Testis (tissue), 3 donors: ENCODE results near the gene LENEP. TPM values are rescaled to one million over a fixed set of nuclear protein-coding genes. Genes with fewer than 3 reads are reported as not detected.

Experiments used
- DNase-seq: peaks from one replicate; pipeline ENCODE4 v3.0.0-alpha.2; 2019
- H3K27ac ChIP-seq, 2 donors: fragments of 200-600 bp; sonication (generic); one replicate each; pipeline ENCODE4 v1.5.1; 2019
- H3K27me3 ChIP-seq: fragments of 200-600 bp; sonication (generic); one replicate; pipeline ENCODE4 v1.5.1; 2019
- H3K36me3 ChIP-seq: fragments of 200-600 bp; sonication (generic); one replicate; pipeline ENCODE4 v1.5.1; 2017; ENCODE audit warnings: low read depth; ENCODE audit errors: missing control alignments
- H3K4me1 ChIP-seq: fragments of 200-600 bp; sonication (generic); one replicate; pipeline ENCODE4 v1.5.1; 2019
- H3K4me3 ChIP-seq, 2 donors: fragments of 200-600 bp; sonication (generic); one replicate each; pipeline ENCODE4 v1.5.1; 2017 to 2019
- H3K9me3 ChIP-seq: fragments of 200-600 bp; sonication (generic); one replicate; pipeline ENCODE4 v1.5.1; 2017
- POLR2A ChIP-seq: fragments of 450-650 bp; IDR thresholded peaks from one replicate; pipeline ENCODE4 v1.6.1; 2017; ENCODE audit warnings: antibody characterized with exemption, mild to moderate bottlenecking, moderate library complexity
- WGBS, 2 donors: methylation state at CpG; one replicate each; pipeline ENCODE4 v1.1.5; 2018; 5-methylcytosine and 5-hydroxymethylcytosine counted together
- intact Hi-C: fragments of 100-400 bp; cut with DNase I; formaldehyde crosslinking; loops from one replicate; pipeline ENCODE4 v1.15.1; 2023; ENCODE audit warnings: low total_unique reads
- polyA plus RNA-seq: library from polyadenylated mRNA; stranded (reverse); fragments of 350-450 nt; fragmentation: Illumina TruSeq; extraction: RNeasy Lipid Tissue Mini Kit (QIAGEN cat#74804); gene quantifications from one replicate; pipeline ENCODE4 v1.2.3, GENCODE V29; 2014; ENCODE audit warnings: low read depth, low replicate concordance; ENCODE audit not compliant: insufficient read depth
- total RNA-seq, 2 donors: library from RNA; depleted of rRNA; stranded (reverse); fragments of >200 nt; gene quantifications; one replicate each; pipeline ENCODE4 v1.2.3, GENCODE V29; 2016
- TF ChIP-seq, protein P1 (sequence below), 3 experiments: fragments of 450-650 bp in 2 of 3; fragments of 200-600 bp in 1 of 3; sonication (generic) in 1 of 3; IDR thresholded peaks; one replicate each; pipeline ENCODE4 v1.5.1; 2016 to 2019; ENCODE audit warnings: antibody characterized with exemption in 3 of 3, mild to moderate bottlenecking in 2 of 3, moderate library complexity in 1 of 3

LENEP gene
- total and polyA plus RNA-seq, 3 donors from 2014 or later: 1.1 TPM; not detected in 2

DNA sequence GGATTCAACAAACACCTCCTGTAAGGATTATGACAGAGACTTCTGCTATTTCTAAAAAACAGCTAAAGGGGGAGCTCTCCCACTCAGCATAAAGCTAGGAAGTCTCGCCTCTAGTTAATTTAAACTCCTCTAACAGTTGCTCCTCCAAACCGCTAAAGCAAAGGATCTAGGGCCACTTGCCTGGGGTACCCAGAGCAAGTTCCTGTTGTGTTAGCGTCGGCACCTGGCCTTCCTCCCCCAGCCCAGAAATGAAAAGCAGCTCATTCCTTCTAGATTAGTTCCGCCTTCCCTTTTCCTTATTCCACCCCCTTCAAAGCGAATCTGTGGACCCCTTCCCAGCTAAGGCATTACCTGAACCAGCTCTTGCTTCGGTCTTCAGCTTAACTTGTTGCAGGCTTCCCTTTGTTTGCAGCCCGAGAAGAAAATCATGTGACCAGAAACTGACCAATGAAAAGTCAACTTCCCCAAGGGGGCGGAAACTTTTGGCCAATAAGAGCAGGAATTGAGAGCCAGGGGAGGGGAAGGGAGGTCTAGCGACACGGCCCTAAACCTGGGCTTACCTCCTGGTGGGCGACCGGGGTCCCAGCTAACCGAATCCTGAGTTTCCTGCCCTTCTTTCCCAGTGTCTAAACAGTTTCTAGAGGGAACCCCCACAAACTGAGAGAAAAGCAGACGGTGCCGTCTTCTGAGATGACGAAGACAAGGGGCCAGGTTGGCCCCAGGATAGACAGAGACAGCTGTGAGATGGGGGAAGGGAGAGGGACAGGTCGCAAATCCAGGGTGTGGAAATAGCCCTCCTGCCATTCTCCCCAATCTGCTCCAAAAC lies 37.5 kb upstream of the LENEP start, which contains the start of gene PBXIP1:
TSS of gene PBXIP1 (minus strand) at position 382 of the 826 bp plus-strand sequence. CDS start 2,378 bp downstream, outside the sequence.
- WGBS, 2 donors: 0% methylated on average over 18 of the region's 18 CpGs
- H3K4me1 ChIP-seq: peaks cover 53% of the 10 kb centered on the region
- no peak for TF ChIP-seq POLR2A
- TF ChIP-seq, protein P1, sequence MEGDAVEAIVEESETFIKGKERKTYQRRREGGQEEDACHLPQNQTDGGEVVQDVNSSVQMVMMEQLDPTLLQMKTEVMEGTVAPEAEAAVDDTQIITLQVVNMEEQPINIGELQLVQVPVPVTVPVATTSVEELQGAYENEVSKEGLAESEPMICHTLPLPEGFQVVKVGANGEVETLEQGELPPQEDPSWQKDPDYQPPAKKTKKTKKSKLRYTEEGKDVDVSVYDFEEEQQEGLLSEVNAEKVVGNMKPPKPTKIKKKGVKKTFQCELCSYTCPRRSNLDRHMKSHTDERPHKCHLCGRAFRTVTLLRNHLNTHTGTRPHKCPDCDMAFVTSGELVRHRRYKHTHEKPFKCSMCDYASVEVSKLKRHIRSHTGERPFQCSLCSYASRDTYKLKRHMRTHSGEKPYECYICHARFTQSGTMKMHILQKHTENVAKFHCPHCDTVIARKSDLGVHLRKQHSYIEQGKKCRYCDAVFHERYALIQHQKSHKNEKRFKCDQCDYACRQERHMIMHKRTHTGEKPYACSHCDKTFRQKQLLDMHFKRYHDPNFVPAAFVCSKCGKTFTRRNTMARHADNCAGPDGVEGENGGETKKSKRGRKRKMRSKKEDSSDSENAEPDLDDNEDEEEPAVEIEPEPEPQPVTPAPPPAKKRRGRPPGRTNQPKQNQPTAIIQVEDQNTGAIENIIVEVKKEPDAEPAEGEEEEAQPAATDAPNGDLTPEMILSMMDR (IDR thresholded peaks at IDR 0.05): peak in 1 of 3 experiments; percentile 11
- intact Hi-C loops: no loop called here
- H3K36me3 ChIP-seq: no peaks in the 10 kb centered on the region
- no peaks in the 10 kb centered on the region for H3K9me3 ChIP-seq
- peak; percentile 91 for DNase-seq
- H3K27me3 ChIP-seq: no peaks in the 10 kb centered on the region
- H3K27ac ChIP-seq: peak within 1 kb of the TSS; percentile 56 to 77
- peak within 1 kb of the TSS; percentile 60 to 64 for H3K4me3 ChIP-seq

DNA sequence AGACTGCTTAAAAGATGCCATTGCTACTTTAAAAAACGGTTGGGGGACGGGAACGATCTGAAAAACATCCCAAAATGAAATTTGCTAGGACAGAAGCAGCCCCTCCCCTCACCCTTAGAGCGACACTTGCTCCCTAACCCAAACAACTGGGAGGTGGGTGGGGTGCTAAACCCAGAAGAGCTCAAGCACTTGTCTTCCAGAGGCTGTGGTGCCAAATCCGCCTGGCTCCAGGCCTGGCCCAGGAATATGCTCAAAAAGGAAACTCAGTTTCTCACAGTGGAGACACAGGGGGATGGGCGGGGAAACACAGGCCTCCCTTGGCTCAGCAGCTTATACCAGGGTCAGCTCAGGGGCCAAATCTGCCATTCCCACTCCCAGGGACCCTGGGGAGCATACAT lies 36.8 kb upstream of the LENEP start:
- H3K4me1 ChIP-seq: peaks cover 54% of the 10 kb centered on the region
- H3K27me3 ChIP-seq: no peaks in the 10 kb centered on the region
- peak; percentile 64 for DNase-seq
- H3K36me3 ChIP-seq: no peaks in the 10 kb centered on the region
- WGBS, 2 donors: 8 to 10% methylated on average over 6 of the region's 6 CpGs
- H3K27ac ChIP-seq: peak overlapping the region; percentile 56 to 77
- intact Hi-C loops: no loop called here
- no peaks in the 10 kb centered on the region for H3K9me3 ChIP-seq
- H3K4me3 ChIP-seq: peak overlapping the region; percentile 60 to 64
- no peak for TF ChIP-seq POLR2A
- TF ChIP-seq, protein P1 (IDR thresholded peaks at IDR 0.05): no peak

DNA sequence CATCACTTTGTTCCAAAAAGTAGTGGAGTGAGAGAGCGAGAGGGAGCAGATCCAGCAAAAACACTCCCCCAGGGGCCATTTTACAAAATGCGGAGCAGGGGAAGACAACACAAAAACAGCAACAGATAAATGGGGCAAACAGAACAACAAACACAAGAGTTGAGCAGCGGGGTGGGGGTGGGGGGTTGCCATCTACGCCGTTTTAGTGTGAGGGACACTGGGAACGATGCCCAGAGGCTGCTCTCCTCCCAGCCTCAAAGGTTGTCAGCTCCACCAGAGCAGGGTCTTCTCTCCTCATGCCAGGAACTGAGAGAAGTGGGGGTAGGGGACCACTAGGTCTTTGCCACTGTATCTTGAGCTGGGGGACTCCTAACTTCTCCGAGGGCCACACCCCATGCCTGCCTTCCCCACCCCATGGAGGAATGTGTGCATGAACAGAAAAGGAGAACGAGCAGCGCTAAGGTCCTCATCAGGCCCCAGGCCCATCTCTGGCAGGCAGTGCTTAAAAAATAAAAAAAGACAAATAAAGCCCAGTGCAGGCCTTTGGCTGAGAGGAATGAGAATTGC lies 36.2 kb upstream of the LENEP start:
- intact Hi-C loops: no loop called here
- Histone ChIP-seq H3K9me3 (no peaks in the 10 kb centered on the region), H3K27ac (peak overlapping the region in 1 of 2 donors; percentile 66), H3K27me3 (no peaks in the 10 kb centered on the region), H3K4me1 (peaks cover 51% of the 10 kb centered on the region), H3K36me3 (no peaks in the 10 kb centered on the region), H3K4me3 (no peak overlapping the region)
- TF ChIP-seq, protein P1 (IDR thresholded peaks at IDR 0.05): no peak
- no peak for TF ChIP-seq POLR2A
- 41 to 48% methylated on average over 6 to 9 of the region's 9 CpGs for whole genome bisulfite sequencing, 2 donors
- DNase-seq: no peak

DNA sequence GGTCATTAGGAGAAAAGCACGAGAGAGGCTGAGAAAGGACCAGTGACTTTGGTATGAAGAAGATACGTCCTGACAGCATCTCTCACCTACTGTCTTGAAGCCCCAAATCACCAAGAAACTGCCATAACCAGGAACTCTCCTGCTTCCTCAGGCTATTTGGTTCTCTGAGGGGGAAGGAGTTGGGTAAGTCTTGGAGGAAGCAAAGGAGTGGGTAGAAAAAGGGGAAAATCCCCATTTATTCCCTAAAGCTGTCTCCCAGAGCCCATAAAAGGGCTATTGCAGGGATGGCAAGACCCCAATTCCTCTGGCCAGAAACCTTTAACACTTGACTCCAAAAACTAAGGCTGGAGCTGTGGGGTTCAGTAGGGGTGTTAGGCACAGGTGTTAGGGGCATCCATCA lies 35.4 kb upstream of the LENEP start:
- Histone ChIP-seq H3K27ac (no peak overlapping the region), H3K4me1 (peaks cover 49% of the 10 kb centered on the region), H3K9me3 (no peaks in the 10 kb centered on the region), H3K36me3 (no peaks in the 10 kb centered on the region), H3K4me3 (no peak overlapping the region), H3K27me3 (no peaks in the 10 kb centered on the region)
- 60 to 73% methylated on average over 2 of the region's 2 CpGs for WGBS, 2 donors
- no peak for DNase-seq
- TF ChIP-seq, protein P1 (IDR thresholded peaks at IDR 0.05): no peak
- no peak for TF ChIP-seq POLR2A
- intact Hi-C loops: no loop called here
